ENCODE results near the gene GJC3. TPM values are rescaled to one million over a fixed set of nuclear protein-coding genes. Genes with fewer than 3 reads are reported as not detected.
A peak's percentile ranks its signal among the peaks of the same experiment; 100 is the strongest.
"Not testable (repeated sequence)": the region's sequence is repeated elsewhere in the genome, so short reads cannot be mapped to it uniquely, and the experiment has no call there.

Gene GJC3
- total RNA-seq, 5 donors from 2014 or later (not counting 1 experiment from before 2014, with no cell fraction given), result 0.38 to 0.58 (median 0.53) TPM; not detected in 1

DNA sequence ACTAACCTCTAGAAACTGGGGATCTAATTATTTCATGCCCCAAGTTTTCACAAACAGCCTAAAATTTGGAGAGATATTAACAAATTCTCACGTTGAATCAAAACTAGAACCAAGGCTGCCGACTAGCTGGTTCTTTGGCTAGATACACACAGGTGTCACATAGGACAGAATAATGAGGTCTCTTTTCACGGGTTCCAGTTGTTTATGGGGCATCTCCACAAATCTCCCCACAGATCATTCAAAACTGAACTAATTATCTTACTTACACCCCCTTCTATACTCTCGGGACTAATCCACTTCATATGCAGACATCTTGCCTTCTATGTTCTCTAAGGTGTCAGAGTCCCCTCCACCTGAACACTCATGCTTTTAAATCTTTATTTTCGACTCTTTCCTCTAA, 36.1 kb downstream of the GJC3 start:
- WGBS (ENCODE audit: insufficient coverage), result 62% methylated on average over 5 of the region's 5 CpGs
- ChIA-PET CTCF (interaction anchor here in 1 of 2 donors (0.7 kb wide), 1 partner anchor 868 kb away, joined by 4 read pairs; no protein-coding TSS in a partner anchor), POLR2A (no interaction called here)
- peaks cover 0 to 7% (median 6%) of the 10 kb centered on the region in 3 donors for H3K9me3 Mint-ChIP-seq
- Histone ChIP-seq H3K36me3 (ENCODE audit: control insufficient read depth in 2 of 2, extremely low read depth in 1 of 2, insufficient read depth in 1 of 2, low read length in 1 of 2) (peaks cover 3 to 16% of the 10 kb centered on the region in 2 donors), H3K27ac (ENCODE audit: low read length) (no peak overlapping the region), H3K27me3 (replicated peaks in 1 of 2; ENCODE audit: control insufficient read depth in 2 of 2, extremely low read depth in 1 of 2, insufficient read depth in 2 of 2, low read length in 1 of 2) (no peaks in the 10 kb centered on the region), H3K9me3 (no peaks in the 10 kb centered on the region), H3K4me1 (ENCODE audit: control insufficient read depth in 1 of 2, extremely low read depth in 1 of 2, insufficient read depth in 2 of 2, low read length in 2 of 2) (peaks cover 0 to 7% of the 10 kb centered on the region in 2 experiments), H3K4me3 (ENCODE audit: control insufficient read depth in 1 of 2, extremely low read depth in 1 of 2, low read length in 1 of 2) (no peak overlapping the region)
- peak overlapping the region in 1 of 2 donors; percentile 24 for H3K27ac Mint-ChIP-seq
- no peaks in the 10 kb centered on the region for H3K27me3 Mint-ChIP-seq
- DNase-seq (no peak), ATAC-seq (replicated peaks in 1 of 4) (no peak)
- H3K4me3 Mint-ChIP-seq, result no peak overlapping the region
- peaks cover 44% of the 10 kb centered on the region for H3K36me3 Mint-ChIP-seq
- peaks cover 0 to 6% (median 6%) of the 10 kb centered on the region in 3 donors for H3K4me1 Mint-ChIP-seq

DNA sequence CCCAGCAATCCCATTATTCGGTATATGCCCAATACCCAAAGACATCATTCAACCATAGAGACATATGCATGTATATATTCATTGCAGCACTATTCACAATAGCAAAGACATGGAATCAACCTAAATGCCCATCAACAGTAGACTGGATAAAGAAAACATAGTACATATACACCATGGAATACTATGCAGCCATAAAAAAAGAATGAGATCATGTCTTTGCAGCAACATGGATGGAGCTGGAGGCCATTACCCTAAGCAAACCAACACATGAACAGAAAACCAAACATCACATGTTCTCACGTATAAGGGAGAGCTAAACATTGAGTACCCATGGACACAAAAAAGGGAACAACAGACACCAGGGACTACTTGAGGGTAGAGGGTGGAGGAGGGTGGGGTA, 39.1 kb downstream of the GJC3 start:
- DNase-seq; H3K27me3 Mint-ChIP-seq; H3K4me3 ChIP-seq (ENCODE audit: control insufficient read depth in 1 of 2, extremely low read depth in 1 of 2, low read length in 1 of 2); H3K27me3 ChIP-seq (replicated peaks in 1 of 2; ENCODE audit: control insufficient read depth in 2 of 2, extremely low read depth in 1 of 2, insufficient read depth in 2 of 2, low read length in 1 of 2); H3K9me3 Mint-ChIP-seq; H3K4me1 Mint-ChIP-seq; H3K27ac ChIP-seq (ENCODE audit: low read length); ATAC-seq (replicated peaks in 1 of 4); H3K4me3 Mint-ChIP-seq; H3K4me1 ChIP-seq (ENCODE audit: control insufficient read depth in 1 of 2, extremely low read depth in 1 of 2, insufficient read depth in 2 of 2, low read length in 2 of 2); CTCF ChIA-PET; H3K9me3 ChIP-seq; H3K27ac Mint-ChIP-seq: not testable (repeated sequence)
- POLR2A ChIA-PET, result interaction anchor here in 1 of 2 donors (0.6 kb wide), 1 partner anchor 52 kb away, joined by 3 read pairs; no protein-coding TSS in a partner anchor
- H3K36me3 ChIP-seq (ENCODE audit: control insufficient read depth in 2 of 2, extremely low read depth in 1 of 2, insufficient read depth in 1 of 2, low read length in 1 of 2), result peaks cover 3 to 16% of the 10 kb centered on the region in 2 donors
- H3K36me3 Mint-ChIP-seq, result peaks cover 37% of the 10 kb centered on the region
- no CpG with 5 or more reads among the region's 2 CpGs for WGBS (ENCODE audit: insufficient coverage)

DNA sequence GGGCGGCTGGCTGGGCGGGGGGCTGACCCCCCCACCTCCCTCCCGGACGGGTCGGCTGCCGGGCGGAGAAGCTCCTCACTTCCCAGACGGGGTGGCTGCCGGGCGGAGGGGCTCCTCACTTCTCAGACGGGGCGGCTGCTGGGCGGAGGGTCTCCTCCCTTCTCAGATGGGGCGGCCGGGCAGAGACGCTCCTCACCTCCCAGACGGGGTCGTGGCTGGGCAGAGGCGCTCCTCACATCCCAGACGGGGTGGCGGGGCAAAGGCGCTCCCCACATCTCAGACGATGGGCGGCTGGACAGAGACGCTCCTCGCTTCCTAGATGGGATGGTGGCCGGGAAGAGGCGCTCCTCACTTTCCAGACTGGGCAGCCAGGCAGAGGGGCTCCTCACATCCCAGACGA, 41.1 kb downstream of the GJC3 start:
- H3K9me3 ChIP-seq; POLR2A ChIA-PET; H3K27ac ChIP-seq (ENCODE audit: low read length); CTCF ChIA-PET; H3K4me3 Mint-ChIP-seq; H3K9me3 Mint-ChIP-seq; H3K27me3 Mint-ChIP-seq; ATAC-seq (replicated peaks in 1 of 4); H3K4me1 Mint-ChIP-seq; H3K27me3 ChIP-seq (replicated peaks in 1 of 2; ENCODE audit: control insufficient read depth in 2 of 2, extremely low read depth in 1 of 2, insufficient read depth in 2 of 2, low read length in 1 of 2); DNase-seq; H3K4me3 ChIP-seq (ENCODE audit: control insufficient read depth in 1 of 2, extremely low read depth in 1 of 2, low read length in 1 of 2); H3K4me1 ChIP-seq (ENCODE audit: control insufficient read depth in 1 of 2, extremely low read depth in 1 of 2, insufficient read depth in 2 of 2, low read length in 2 of 2); H3K27ac Mint-ChIP-seq: not testable (repeated sequence)
- H3K36me3 Mint-ChIP-seq, result peaks cover 44% of the 10 kb centered on the region
- peaks cover 3 to 16% of the 10 kb centered on the region in 2 donors for H3K36me3 ChIP-seq (ENCODE audit: control insufficient read depth in 2 of 2, extremely low read depth in 1 of 2, insufficient read depth in 1 of 2, low read length in 1 of 2)
- 65% methylated on average over 4 of the region's 29 CpGs for WGBS (ENCODE audit: insufficient coverage)

DNA sequence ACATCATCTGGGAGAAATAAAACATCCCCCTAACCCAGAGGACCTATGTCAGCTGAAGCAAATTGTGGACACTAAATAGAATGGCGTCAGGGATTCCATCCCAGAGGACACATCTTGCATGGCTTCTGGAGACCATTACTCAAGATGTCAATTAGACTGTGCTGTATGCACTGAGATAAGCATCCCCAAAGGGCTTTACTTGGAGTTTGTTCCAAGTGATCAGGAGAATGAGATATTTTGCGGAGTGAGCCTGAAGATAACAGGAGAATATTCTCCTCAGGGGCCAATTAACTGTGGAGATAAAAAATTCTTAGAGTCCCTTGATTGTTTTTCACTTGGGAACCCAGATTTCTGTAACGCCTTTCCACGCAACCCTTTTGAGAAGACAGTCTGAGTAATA, 48.0 kb downstream of the GJC3 start:
- POLR2A ChIA-PET, result no interaction called here
- no peaks in the 10 kb centered on the region for H3K36me3 ChIP-seq (ENCODE audit: control insufficient read depth in 2 of 2, extremely low read depth in 1 of 2, insufficient read depth in 1 of 2, low read length in 1 of 2)
- no peak overlapping the region for H3K27ac ChIP-seq (ENCODE audit: low read length)
- CTCF ChIA-PET, result no interaction called here
- no peak for ATAC-seq (replicated peaks in 1 of 4)
- Mint-ChIP-seq H3K27ac (no peak overlapping the region), H3K4me3 (no peak overlapping the region), H3K9me3 (no peaks in the 10 kb centered on the region), H3K4me1 (peaks cover 0 to 16% (median 0%) of the 10 kb centered on the region in 3 donors), H3K36me3 (peaks cover 27% of the 10 kb centered on the region), H3K27me3 (no peaks in the 10 kb centered on the region)
- no peaks in the 10 kb centered on the region for H3K27me3 ChIP-seq (replicated peaks in 1 of 2; ENCODE audit: control insufficient read depth in 2 of 2, extremely low read depth in 1 of 2, insufficient read depth in 2 of 2, low read length in 1 of 2)
- H3K4me3 ChIP-seq (ENCODE audit: control insufficient read depth in 1 of 2, extremely low read depth in 1 of 2, low read length in 1 of 2), result no peak overlapping the region
- 100% methylated on average over 1 of the region's 4 CpGs for WGBS (ENCODE audit: insufficient coverage)
- no peaks in the 10 kb centered on the region for H3K4me1 ChIP-seq (ENCODE audit: control insufficient read depth in 1 of 2, extremely low read depth in 1 of 2, insufficient read depth in 2 of 2, low read length in 2 of 2)
- no peaks in the 10 kb centered on the region for H3K9me3 ChIP-seq
- DNase-seq, result no peak

DNA sequence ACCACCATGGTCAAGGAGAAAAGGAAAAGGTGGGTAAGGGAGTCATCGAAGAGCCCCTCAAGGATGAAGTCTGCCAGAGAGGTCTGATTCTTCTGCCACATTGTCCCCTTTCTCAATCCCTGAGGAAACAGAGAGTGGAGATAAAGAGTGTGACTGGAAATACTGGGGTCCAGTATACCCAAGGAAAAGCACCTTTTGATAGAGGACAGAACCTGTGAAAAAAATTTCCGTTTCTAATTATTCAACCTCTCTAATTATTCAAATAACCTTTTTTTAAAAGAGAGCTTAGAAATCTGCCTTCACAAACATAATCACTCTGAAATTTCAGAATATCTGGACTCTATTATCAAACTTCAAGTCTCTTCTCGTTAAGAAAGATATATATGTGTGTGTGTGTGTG, 52.5 kb downstream of the GJC3 start, which contains the start of gene OR2AE1:
OR2AE1 (minus strand) TSS at position 101 of the 400 bp plus-strand sequence; CDS start at position 101, 0 bp downstream.
- Mint-ChIP-seq H3K27me3 (no peaks in the 10 kb centered on the region), H3K27ac (no peak within 1 kb of the TSS), H3K9me3 (peaks cover 0 to 4% (median 0%) of the 10 kb centered on the region in 3 donors), H3K4me1 (peaks cover 0 to 23% (median 0%) of the 10 kb centered on the region in 3 donors), H3K36me3 (peaks cover 29% of the 10 kb centered on the region), H3K4me3 (no peak within 1 kb of the TSS)
- Histone ChIP-seq H3K4me1 (ENCODE audit: control insufficient read depth in 1 of 2, extremely low read depth in 1 of 2, insufficient read depth in 2 of 2, low read length in 2 of 2) (no peaks in the 10 kb centered on the region), H3K9me3 (no peaks in the 10 kb centered on the region), H3K27ac (ENCODE audit: low read length) (no peak within 1 kb of the TSS), H3K27me3 (replicated peaks in 1 of 2; ENCODE audit: control insufficient read depth in 2 of 2, extremely low read depth in 1 of 2, insufficient read depth in 2 of 2, low read length in 1 of 2) (no peaks in the 10 kb centered on the region), H3K36me3 (ENCODE audit: control insufficient read depth in 2 of 2, extremely low read depth in 1 of 2, insufficient read depth in 1 of 2, low read length in 1 of 2) (no peaks in the 10 kb centered on the region), H3K4me3 (ENCODE audit: control insufficient read depth in 1 of 2, extremely low read depth in 1 of 2, low read length in 1 of 2) (no peak within 1 kb of the TSS)
- ATAC-seq (replicated peaks in 1 of 4), result no peak
- DNase-seq, result no peak
- ChIA-PET POLR2A (interaction anchor here in 1 of 2 donors (1.0 kb wide), 1 partner anchor 351 kb away, joined by 4 read pairs; no protein-coding TSS in a partner anchor), CTCF (no interaction called here)
- WGBS (ENCODE audit: insufficient coverage), result no CpG with 5 or more reads among the region's 3 CpGs

DNA sequence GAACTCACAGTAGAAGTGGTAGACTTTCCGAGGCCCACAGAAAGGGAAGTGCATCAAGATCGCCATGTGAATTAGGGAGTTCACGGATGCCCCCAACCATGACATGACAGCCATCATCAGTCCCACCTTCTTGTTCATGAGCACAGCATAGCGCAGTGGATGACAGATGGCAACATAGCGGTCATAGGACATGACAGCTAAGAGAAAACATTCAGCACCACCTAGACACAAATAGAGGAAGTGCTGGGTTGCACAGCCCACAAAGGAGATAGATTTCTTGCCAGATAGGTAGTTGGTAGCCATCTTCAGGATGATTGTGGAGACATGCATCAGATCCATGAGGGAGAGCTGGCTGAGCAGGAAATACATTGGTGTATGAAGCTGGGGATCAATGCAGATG, 52.9 kb downstream of the GJC3 start:
- Histone ChIP-seq H3K9me3 (no peaks in the 10 kb centered on the region), H3K36me3 (ENCODE audit: control insufficient read depth in 2 of 2, extremely low read depth in 1 of 2, insufficient read depth in 1 of 2, low read length in 1 of 2) (no peaks in the 10 kb centered on the region), H3K4me3 (ENCODE audit: control insufficient read depth in 1 of 2, extremely low read depth in 1 of 2, low read length in 1 of 2) (no peak overlapping the region), H3K4me1 (ENCODE audit: control insufficient read depth in 1 of 2, extremely low read depth in 1 of 2, insufficient read depth in 2 of 2, low read length in 2 of 2) (no peaks in the 10 kb centered on the region), H3K27me3 (replicated peaks in 1 of 2; ENCODE audit: control insufficient read depth in 2 of 2, extremely low read depth in 1 of 2, insufficient read depth in 2 of 2, low read length in 1 of 2) (no peaks in the 10 kb centered on the region), H3K27ac (ENCODE audit: low read length) (no peak overlapping the region)
- ChIA-PET CTCF (no interaction called here), POLR2A (no interaction called here)
- peaks cover 0 to 23% (median 0%) of the 10 kb centered on the region in 3 donors for H3K4me1 Mint-ChIP-seq
- H3K27ac Mint-ChIP-seq, result no peak overlapping the region
- peaks cover 29% of the 10 kb centered on the region for H3K36me3 Mint-ChIP-seq
- H3K27me3 Mint-ChIP-seq, result no peaks in the 10 kb centered on the region
- WGBS (ENCODE audit: insufficient coverage), result 89% methylated on average over 3 of the region's 5 CpGs
- peaks cover 0 to 4% (median 0%) of the 10 kb centered on the region in 3 donors for H3K9me3 Mint-ChIP-seq
- ATAC-seq (replicated peaks in 1 of 4), result no peak
- no peak overlapping the region for H3K4me3 Mint-ChIP-seq
- no peak for DNase-seq

All from T-cell (primary cell).